ENCODE measurements around the gene MORN5. TPM values are rescaled to one million over a fixed set of nuclear protein-coding genes. Genes with fewer than 3 reads are reported as not detected.

MORN5 gene
- total RNA-seq, 1 donor from 2014 or later = not detected

DNA sequence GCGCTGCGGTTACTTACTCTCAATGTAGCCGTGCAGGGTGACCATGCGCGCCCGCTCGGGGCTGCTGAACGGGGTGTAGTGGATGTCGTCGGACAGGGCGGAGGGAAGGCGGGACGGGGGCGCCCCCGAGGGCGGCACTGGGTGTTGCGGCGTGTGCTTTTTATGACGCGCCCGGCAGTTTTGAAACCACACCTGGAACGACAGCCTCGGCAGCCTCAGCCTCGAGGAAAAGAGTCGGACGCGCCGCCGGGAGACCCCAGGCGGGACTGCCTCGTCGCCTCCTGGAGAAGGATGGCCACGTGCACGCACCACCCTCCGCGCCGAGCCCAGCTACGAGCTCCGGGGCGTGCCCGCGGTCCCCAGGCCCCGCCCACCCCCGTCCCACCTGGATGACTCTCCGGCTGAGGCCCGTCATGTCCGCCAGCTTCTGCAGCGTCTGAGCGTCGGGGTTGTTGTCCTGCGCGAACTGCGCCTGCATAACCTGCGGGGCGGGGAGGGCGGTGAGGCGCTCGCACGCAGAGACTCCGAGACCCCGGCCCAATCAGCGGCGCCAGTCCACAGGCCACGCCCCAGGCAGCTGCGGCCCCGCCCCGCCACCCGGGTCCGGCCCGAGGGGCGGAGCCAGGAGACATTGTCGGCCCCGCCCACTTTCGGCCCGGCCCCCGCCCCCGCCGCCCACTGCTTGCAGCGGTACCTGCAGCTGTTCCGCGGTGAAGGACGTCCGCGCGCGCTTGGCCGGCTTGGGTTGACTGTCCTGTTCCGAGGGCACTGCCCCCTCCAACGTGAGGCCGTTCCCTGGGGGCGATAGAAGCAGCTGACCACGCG lies 54.1 kb downstream of the MORN5 start:
- H3K4me3 ChIP-seq (ENCODE audit: low read depth, low read length) = peak overlapping the region; percentile 41
- no peak for DNase-seq (ENCODE audit: low read depth)
- TF ChIP-seq, protein P1, sequence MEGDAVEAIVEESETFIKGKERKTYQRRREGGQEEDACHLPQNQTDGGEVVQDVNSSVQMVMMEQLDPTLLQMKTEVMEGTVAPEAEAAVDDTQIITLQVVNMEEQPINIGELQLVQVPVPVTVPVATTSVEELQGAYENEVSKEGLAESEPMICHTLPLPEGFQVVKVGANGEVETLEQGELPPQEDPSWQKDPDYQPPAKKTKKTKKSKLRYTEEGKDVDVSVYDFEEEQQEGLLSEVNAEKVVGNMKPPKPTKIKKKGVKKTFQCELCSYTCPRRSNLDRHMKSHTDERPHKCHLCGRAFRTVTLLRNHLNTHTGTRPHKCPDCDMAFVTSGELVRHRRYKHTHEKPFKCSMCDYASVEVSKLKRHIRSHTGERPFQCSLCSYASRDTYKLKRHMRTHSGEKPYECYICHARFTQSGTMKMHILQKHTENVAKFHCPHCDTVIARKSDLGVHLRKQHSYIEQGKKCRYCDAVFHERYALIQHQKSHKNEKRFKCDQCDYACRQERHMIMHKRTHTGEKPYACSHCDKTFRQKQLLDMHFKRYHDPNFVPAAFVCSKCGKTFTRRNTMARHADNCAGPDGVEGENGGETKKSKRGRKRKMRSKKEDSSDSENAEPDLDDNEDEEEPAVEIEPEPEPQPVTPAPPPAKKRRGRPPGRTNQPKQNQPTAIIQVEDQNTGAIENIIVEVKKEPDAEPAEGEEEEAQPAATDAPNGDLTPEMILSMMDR (conservative IDR thresholded peaks at IDR 0.05; ENCODE audit: low read depth, low read length) = no peak

DNA sequence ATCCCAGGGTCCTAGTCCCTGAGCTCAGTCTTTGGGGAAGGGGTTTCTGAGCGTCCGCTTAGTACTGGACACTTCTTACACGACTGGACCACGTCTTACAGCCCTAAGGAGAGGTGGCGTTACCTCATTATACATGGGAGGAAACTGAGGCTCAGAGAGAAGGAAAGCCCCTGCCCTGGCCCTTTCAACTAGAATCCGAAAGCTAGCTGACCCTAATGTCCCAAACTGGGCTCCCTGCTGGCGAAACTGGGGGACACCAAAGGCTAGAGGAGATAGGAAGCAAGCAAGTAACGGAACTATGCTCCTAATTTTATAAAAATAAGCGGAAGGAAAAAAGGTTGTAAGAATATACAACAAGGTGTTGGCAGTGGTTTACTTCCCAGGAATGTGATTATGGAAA lies 54.8 kb downstream of the MORN5 start:
- peak overlapping the region; percentile 41 for H3K4me3 ChIP-seq (ENCODE audit: low read depth, low read length)
- no peak for DNase-seq (ENCODE audit: low read depth)
- TF ChIP-seq, protein P1 (conservative IDR thresholded peaks at IDR 0.05; ENCODE audit: low read depth, low read length) = no peak

DNA sequence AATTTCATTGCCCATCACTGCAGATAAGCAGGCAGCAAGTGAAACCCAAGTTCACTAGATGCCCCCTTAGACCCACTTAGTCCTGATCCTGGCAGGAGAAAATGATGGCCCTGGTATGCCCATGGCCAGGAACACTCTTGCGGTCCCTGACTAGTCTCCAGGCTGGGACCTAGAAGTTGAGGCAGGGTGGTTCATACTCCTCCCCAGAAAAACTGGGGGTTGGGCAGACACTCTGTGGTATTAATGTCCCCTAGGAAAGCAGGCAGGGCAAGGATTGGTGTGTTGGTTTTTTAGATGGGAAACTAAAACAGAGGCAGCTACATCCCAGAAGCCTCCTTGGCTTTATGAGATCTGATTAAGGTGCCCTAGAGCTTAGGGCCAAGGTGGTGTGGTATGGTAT lies 56.0 kb downstream of the MORN5 start:
- no peak for DNase-seq (ENCODE audit: low read depth)
- no peak overlapping the region for H3K4me3 ChIP-seq (ENCODE audit: low read depth, low read length)
- TF ChIP-seq, protein P1 (conservative IDR thresholded peaks at IDR 0.05; ENCODE audit: low read depth, low read length) = no peak

DNA sequence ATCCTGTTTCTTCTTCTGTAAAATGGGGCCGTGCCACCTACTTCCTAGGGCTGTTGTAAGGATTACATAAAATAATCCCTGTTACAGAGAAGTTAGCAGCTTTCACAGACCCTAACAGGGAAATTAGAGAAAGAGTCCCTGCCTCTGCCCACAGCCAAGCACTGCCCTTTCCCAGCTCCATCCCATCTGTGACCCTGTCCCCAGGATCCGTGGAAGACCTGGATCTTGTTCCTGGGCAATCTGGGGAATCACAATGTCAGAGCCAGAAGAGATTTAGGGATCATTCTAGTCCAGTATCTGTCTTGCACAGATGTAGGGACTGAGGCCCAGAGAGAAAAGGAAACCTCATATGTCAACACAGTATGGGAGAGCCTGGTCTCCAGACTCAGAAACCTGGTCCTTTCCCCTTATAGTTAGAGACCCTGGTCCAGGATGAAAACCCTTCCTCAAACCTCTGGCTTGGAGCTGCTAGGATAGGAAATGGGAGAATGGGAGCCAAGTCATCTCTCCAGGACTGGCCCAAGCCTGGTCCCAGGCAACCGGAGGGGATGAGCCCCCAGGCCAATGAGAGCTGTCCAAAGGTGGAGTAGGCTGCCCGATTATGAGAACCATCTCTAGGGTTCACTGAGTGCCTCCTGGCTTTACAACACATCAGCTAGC lies 56.6 kb downstream of the MORN5 start:
- TF ChIP-seq, protein P1 (conservative IDR thresholded peaks at IDR 0.05; ENCODE audit: low read depth, low read length) = no peak
- H3K4me3 ChIP-seq (ENCODE audit: low read depth, low read length) = no peak overlapping the region
- no peak for DNase-seq (ENCODE audit: low read depth)

DNA sequence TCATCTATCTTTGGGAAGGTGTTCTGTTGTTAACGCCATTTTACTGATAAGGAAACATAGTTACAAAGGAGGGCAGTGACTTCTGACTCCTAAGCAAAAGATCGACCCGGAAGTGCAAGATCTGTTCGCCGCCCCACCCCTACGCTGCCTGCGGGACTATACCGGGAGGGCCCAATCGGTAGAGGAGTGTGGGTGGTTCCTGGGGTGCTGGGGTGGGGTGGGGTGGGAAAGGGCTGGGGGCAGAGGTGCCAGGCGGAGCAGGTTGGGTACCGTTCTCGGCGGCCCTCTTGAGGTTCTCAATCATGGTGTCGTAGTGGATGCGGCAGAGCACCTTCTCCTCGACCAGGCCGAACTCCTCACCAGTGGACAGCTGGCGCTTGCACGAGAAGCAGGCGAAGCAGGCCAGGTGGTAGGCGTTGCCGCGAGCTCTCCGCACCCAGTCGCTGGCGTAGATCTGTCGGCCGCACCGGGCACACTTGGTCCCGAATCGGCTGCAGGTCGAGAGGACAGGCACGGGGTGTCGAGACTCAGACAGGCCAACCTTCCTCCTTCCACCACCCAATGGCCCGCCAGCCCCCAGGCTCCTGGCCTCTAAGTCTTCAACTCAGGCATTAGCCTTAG lies 57.2 kb downstream of the MORN5 start:
- DNase-seq (ENCODE audit: low read depth) = no peak
- TF ChIP-seq, protein P1 (conservative IDR thresholded peaks at IDR 0.05; ENCODE audit: low read depth, low read length) = no peak
- no peak overlapping the region for H3K4me3 ChIP-seq (ENCODE audit: low read depth, low read length)

DNA sequence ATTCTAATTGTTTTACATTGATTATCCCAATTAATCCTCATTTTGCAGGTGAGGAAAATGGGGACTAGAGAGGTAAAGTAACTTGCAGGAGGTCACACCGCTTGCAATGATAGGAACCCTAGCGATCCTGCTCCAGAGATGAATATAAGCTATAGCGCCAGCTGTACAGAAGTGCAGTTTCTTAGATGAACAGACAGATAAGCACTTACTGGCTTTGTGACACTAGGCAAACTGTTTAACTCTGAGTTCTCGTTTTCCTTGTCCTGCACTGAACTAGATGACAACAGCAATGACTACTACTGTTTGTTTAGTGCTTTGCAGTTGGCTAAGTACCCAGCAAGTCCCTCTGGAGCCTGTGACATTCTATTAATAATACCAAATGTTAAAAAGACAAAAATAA lies 57.9 kb downstream of the MORN5 start:
- no peak for DNase-seq (ENCODE audit: low read depth)
- no peak overlapping the region for H3K4me3 ChIP-seq (ENCODE audit: low read depth, low read length)
- TF ChIP-seq, protein P1 (conservative IDR thresholded peaks at IDR 0.05; ENCODE audit: low read depth, low read length) = no peak
